Measurements from ENCODE around the gene KCNQ5. TPM values are rescaled to one million over a fixed set of nuclear protein-coding genes. Genes with fewer than 3 reads are reported as not detected.

The KCNQ5 gene
- total RNA-seq, 1 experiment from 2014 or later = 9.4 TPM

GRCh38 chr6:73236144-73236750 lies 614.4 kb downstream of the KCNQ5 start:
- H3K36me3 ChIP-seq (ENCODE audit: control insufficient read depth, insufficient read depth, low read length) = no peaks in the 10 kb centered on the region
- ATAC-seq = no peak
- H3K9me3 ChIP-seq (ENCODE audit: control insufficient read depth, insufficient read depth, low read depth, low read length) = no peaks in the 10 kb centered on the region
- no peaks in the 10 kb centered on the region for H3K27me3 ChIP-seq (ENCODE audit: control insufficient read depth, insufficient read depth, low read length)
- no TSS peak for BruUV-seq (replicated peaks)
- H3K4me3 ChIP-seq (ENCODE audit: low read depth in 2 of 2, low read length in 2 of 2) = no peak overlapping the region
- no peaks in the 10 kb centered on the region for H3K4me1 ChIP-seq (ENCODE audit: control insufficient read depth, insufficient read depth, low read length)
- in situ Hi-C loops (cut with HindIII; ENCODE audit: low pct_unique_long_range_greater_than_20kb, low sequenced_read_pairs) (no loop called here), intact Hi-C loops (cut with micrococcal nuclease; ENCODE audit: unreplicated experiment) (no loop called here)
- DNase-seq (ENCODE audit: low read depth, low spot score) = peak; percentile 27
- POLR2A ChIA-PET = no interaction called here
- H3K27ac ChIP-seq (ENCODE audit: low read length) = no peak overlapping the region
- TF ChIP-seq, protein P1, sequence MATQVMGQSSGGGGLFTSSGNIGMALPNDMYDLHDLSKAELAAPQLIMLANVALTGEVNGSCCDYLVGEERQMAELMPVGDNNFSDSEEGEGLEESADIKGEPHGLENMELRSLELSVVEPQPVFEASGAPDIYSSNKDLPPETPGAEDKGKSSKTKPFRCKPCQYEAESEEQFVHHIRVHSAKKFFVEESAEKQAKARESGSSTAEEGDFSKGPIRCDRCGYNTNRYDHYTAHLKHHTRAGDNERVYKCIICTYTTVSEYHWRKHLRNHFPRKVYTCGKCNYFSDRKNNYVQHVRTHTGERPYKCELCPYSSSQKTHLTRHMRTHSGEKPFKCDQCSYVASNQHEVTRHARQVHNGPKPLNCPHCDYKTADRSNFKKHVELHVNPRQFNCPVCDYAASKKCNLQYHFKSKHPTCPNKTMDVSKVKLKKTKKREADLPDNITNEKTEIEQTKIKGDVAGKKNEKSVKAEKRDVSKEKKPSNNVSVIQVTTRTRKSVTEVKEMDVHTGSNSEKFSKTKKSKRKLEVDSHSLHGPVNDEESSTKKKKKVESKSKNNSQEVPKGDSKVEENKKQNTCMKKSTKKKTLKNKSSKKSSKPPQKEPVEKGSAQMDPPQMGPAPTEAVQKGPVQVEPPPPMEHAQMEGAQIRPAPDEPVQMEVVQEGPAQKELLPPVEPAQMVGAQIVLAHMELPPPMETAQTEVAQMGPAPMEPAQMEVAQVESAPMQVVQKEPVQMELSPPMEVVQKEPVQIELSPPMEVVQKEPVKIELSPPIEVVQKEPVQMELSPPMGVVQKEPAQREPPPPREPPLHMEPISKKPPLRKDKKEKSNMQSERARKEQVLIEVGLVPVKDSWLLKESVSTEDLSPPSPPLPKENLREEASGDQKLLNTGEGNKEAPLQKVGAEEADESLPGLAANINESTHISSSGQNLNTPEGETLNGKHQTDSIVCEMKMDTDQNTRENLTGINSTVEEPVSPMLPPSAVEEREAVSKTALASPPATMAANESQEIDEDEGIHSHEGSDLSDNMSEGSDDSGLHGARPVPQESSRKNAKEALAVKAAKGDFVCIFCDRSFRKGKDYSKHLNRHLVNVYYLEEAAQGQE (IDR thresholded peaks at IDR 0.05; ENCODE audit: insufficient read depth in 1 of 2, low read depth in 2 of 2, low read length in 1 of 2) = no peak
- no peak for TF ChIP-seq POLR2AphosphoS5 (IDR thresholded peaks at IDR 0.05; ENCODE audit: low read depth, low read length)
- no peak for TF ChIP-seq SIN3A (IDR thresholded peaks at IDR 0.05; ENCODE audit: borderline replicate concordance, insufficient read depth, low read depth, low read length)
- no peak for TF ChIP-seq TCF7L2 (IDR thresholded peaks at IDR 0.05; ENCODE audit: low read depth, low read length)
- no peak for TF ChIP-seq CTCF (IDR thresholded peaks at IDR 0.05)
- CTCF ChIA-PET = no interaction called here

- CTCF ChIA-PET = no interaction called here
Observed at GRCh38 chr6:73240730-73241129, 618.9 kb downstream of the KCNQ5 start.

More at GRCh38 chr6:73240730-73241129, 618.9 kb downstream of the KCNQ5 start:
- TF ChIP-seq, protein P1 (IDR thresholded peaks at IDR 0.05; ENCODE audit: insufficient read depth in 1 of 2, low read depth in 2 of 2, low read length in 1 of 2) = no peak
- TF ChIP-seq TCF7L2 (IDR thresholded peaks at IDR 0.05; ENCODE audit: low read depth, low read length) = no peak
- no peak for TF ChIP-seq CTCF (IDR thresholded peaks at IDR 0.05)
- TF ChIP-seq POLR2AphosphoS5 (IDR thresholded peaks at IDR 0.05; ENCODE audit: low read depth, low read length) = no peak
- TF ChIP-seq SIN3A (IDR thresholded peaks at IDR 0.05; ENCODE audit: borderline replicate concordance, insufficient read depth, low read depth, low read length) = no peak
- Histone ChIP-seq H3K27ac (ENCODE audit: low read length) (no peak overlapping the region), H3K4me3 (ENCODE audit: low read depth in 2 of 2, low read length in 2 of 2) (no peak overlapping the region), H3K9me3 (ENCODE audit: control insufficient read depth, insufficient read depth, low read depth, low read length) (no peaks in the 10 kb centered on the region), H3K27me3 (ENCODE audit: control insufficient read depth, insufficient read depth, low read length) (no peaks in the 10 kb centered on the region; the same call in 1 of the 2 replicates), H3K36me3 (ENCODE audit: control insufficient read depth, insufficient read depth, low read length) (no peaks in the 10 kb centered on the region), H3K4me1 (ENCODE audit: control insufficient read depth, insufficient read depth, low read length) (no peaks in the 10 kb centered on the region)
- DNase-seq (ENCODE audit: low read depth, low spot score) (no peak), ATAC-seq (no peak)
- no TSS peak for BruUV-seq (replicated peaks)
- intact Hi-C loops (cut with micrococcal nuclease; ENCODE audit: unreplicated experiment) = no loop called here
- in situ Hi-C loops (cut with HindIII; ENCODE audit: low pct_unique_long_range_greater_than_20kb, low sequenced_read_pairs) = no loop called here
- POLR2A ChIA-PET = interaction anchor here (0.7 kb wide), 1 partner anchor 81 kb away, joined by 11 read pairs; no protein-coding TSS in a partner anchor

All from Panc1 (cell line).